Fibroblast of lung (primary cell): ENCODE measurements around the gene MAPKBP1. TPM values are rescaled to one million over a fixed set of nuclear protein-coding genes. Genes with fewer than 3 reads are reported as not detected.
A peak's percentile ranks its signal among the peaks of the same experiment; 100 is the strongest.
"Not testable (repeated sequence)": the region's sequence is repeated elsewhere in the genome, so short reads cannot be mapped to it uniquely, and the experiment has no call there.

Experiments used
- DNase-seq, 2 donors: peaks; one replicate each; pipeline versions ENCODE4 v3.0.0 to v3.0.0-alpha.2; 2010; ENCODE audit warnings: low read depth in 2 of 2
- H2AFZ ChIP-seq: 2 replicates; pipeline ENCODE4 v1.5.1; 2012; ENCODE audit warnings: low read length, control low read depth, inconsistent platforms
- H3K27ac ChIP-seq: 2 replicates; pipeline ENCODE4 v1.5.1; 2011; ENCODE audit warnings: low read length, control low read depth; ENCODE audit not compliant: insufficient read depth
- H3K27me3 ChIP-seq: 2 replicates; pipeline ENCODE4 v1.5.1; 2011; ENCODE audit warnings: mild to moderate bottlenecking, low read length; ENCODE audit not compliant: control insufficient read depth, insufficient read depth
- H3K36me3 ChIP-seq: 2 replicates; pipeline ENCODE4 v1.5.1; 2011; ENCODE audit warnings: low read length; ENCODE audit not compliant: control insufficient read depth, insufficient read depth
- H3K4me1 ChIP-seq: 2 replicates; pipeline ENCODE4 v1.5.1; 2011; ENCODE audit warnings: low read length; ENCODE audit not compliant: control insufficient read depth, insufficient read depth; ENCODE audit errors: extremely low read depth
- H3K4me2 ChIP-seq: 2 replicates; pipeline ENCODE4 v1.5.1; 2011; ENCODE audit warnings: low read length, control low read depth; ENCODE audit not compliant: insufficient read depth; ENCODE audit errors: extremely low read depth
- H3K4me3 ChIP-seq, 4 experiments: fragments of 200-600 bp in 1 of 4; sonication (generic) in 1 of 4; replicated peaks in 1 of 4; 2 replicates each; pipeline ENCODE4 v1.5.1; 2011 to 2016; ENCODE audit warnings: low read length in 4 of 4, low read depth in 3 of 4, mild to moderate bottlenecking in 3 of 4, control low read depth in 2 of 4, inconsistent platforms in 1 of 4, mixed read lengths in 1 of 4; ENCODE audit not compliant: insufficient read depth in 1 of 4; ENCODE audit errors: control extremely low read depth in 1 of 4
- H3K79me2 ChIP-seq: 2 replicates; pipeline ENCODE4 v1.5.1; 2012; ENCODE audit warnings: mild to moderate bottlenecking, low read length, inconsistent platforms; ENCODE audit not compliant: control insufficient read depth, insufficient read depth
- H3K9ac ChIP-seq: 2 replicates; pipeline ENCODE4 v1.5.1; 2011; ENCODE audit warnings: mild to moderate bottlenecking, low read length, control low read depth; ENCODE audit not compliant: insufficient read depth
- H3K9me3 ChIP-seq: 2 replicates; pipeline ENCODE4 v1.5.1; 2012; ENCODE audit warnings: low read depth, low read length; ENCODE audit not compliant: control insufficient read depth, insufficient read depth
- H4K20me1 ChIP-seq: 2 replicates; pipeline ENCODE4 v1.5.1; 2011; ENCODE audit warnings: low read length; ENCODE audit not compliant: control insufficient read depth, insufficient read depth; ENCODE audit errors: extremely low read depth
- EZH2 ChIP-seq: IDR thresholded peaks from 2 replicates; pipeline ENCODE4 v1.5.1; 2012; ENCODE audit warnings: low read length, control low read depth, mild to moderate bottlenecking; ENCODE audit errors: missing control alignments
- polyA plus RNA-seq, 2 donors: library from polyadenylated mRNA; depleted of rRNA in 1 of 2; stranded (reverse) in 1 of 2; unstranded in 1 of 2; fragments of >200 nt; gene quantifications; 2 replicates each; pipeline ENCODE4 v1.2.1, GENCODE V29; 2011 to 2012; ENCODE audit warnings: missing spikeins in 1 of 2
- total RNA-seq: library from RNA; depleted of rRNA; stranded (reverse); fragments of >200 nt; gene quantifications from 2 replicates; pipeline ENCODE4 v1.2.1, GENCODE V29; 2014
- TF ChIP-seq, protein P1 (sequence below), 2 donors: IDR thresholded peaks in 1 of 2; conservative IDR thresholded peaks in 1 of 2; 1 replicate in 1 of 2; 2 replicates in 1 of 2; pipeline ENCODE4 v1.5.1; 2011 to 2012; ENCODE audit warnings: low read length in 2 of 2, control low read depth in 1 of 2, inconsistent platforms in 1 of 2, low read depth in 1 of 2, mild to moderate bottlenecking in 1 of 2

Gene MAPKBP1
- total and polyA plus RNA-seq, 2 donors (not counting 1 experiment from before 2014, with no cell fraction given): 2.8 to 20.8 TPM

DNA sequence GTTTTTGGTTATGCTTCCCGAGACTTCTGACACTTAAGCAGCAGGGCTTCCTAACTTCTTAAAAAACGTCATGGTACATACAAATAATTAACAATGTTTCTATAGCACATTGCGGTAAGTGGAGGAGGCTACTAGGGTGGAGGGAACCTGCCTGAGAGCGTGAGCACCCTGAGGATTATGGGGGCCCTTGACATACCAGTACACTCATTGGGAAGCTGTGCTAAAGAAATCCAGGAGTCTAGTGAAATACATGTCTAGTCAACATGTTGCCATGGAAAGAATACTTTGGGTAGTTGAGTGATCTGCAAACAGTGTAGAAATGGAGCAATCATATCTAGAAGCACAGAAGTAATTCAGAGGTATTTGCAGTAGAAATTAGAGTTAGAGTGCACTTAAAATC is 39.2 kb upstream of the MAPKBP1 start:
- no peaks in the 10 kb centered on the region for H3K36me3 ChIP-seq

DNA sequence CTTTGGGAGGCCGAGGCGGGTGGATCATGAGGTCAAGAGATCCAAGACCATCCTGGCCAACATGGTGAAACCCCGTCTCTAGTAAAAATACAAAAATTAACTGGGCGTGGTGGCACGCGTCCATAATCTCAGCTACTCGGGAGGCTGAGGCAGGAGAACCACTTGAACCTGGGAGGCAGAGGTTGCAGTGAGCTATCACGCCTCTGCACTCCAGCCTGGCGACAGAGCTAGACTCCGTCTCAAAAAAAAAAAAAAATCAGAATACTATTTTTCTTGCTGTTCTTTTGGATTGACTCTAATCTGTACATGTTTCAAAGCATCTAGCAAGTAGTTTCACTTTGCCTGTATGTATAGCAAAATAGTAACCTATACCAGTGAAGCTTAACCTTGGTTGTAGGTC is 38.8 kb upstream of the MAPKBP1 start:
- H3K27ac ChIP-seq, H3K9me3 ChIP-seq, H3K4me2 ChIP-seq, DNase-seq, H2AFZ ChIP-seq, H3K4me1 ChIP-seq, H3K9ac ChIP-seq, H3K4me3 ChIP-seq, H3K36me3 ChIP-seq, H3K79me2 ChIP-seq, H3K27me3 ChIP-seq, H4K20me1 ChIP-seq: not testable (repeated sequence)

More for the DNA sequence above, 39.2 kb upstream of the MAPKBP1 start:
- no peaks in the 10 kb centered on the region for H3K9me3 ChIP-seq
- H3K4me1 ChIP-seq: no peaks in the 10 kb centered on the region
- no peak for TF ChIP-seq EZH2
- TF ChIP-seq, protein P1, sequence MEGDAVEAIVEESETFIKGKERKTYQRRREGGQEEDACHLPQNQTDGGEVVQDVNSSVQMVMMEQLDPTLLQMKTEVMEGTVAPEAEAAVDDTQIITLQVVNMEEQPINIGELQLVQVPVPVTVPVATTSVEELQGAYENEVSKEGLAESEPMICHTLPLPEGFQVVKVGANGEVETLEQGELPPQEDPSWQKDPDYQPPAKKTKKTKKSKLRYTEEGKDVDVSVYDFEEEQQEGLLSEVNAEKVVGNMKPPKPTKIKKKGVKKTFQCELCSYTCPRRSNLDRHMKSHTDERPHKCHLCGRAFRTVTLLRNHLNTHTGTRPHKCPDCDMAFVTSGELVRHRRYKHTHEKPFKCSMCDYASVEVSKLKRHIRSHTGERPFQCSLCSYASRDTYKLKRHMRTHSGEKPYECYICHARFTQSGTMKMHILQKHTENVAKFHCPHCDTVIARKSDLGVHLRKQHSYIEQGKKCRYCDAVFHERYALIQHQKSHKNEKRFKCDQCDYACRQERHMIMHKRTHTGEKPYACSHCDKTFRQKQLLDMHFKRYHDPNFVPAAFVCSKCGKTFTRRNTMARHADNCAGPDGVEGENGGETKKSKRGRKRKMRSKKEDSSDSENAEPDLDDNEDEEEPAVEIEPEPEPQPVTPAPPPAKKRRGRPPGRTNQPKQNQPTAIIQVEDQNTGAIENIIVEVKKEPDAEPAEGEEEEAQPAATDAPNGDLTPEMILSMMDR (conservative IDR thresholded peaks at IDR 0.05 in 1 of 2, IDR thresholded peaks at IDR 0.05 in 1 of 2; ENCODE audit: low read depth in 1 of 2, low read length in 2 of 2): no peak
- DNase-seq: no peak
- no peaks in the 10 kb centered on the region for H3K27me3 ChIP-seq
- no peak overlapping the region for H3K9ac ChIP-seq
- no peak overlapping the region for H3K4me3 ChIP-seq
- no peak overlapping the region for H2AFZ ChIP-seq
- no peaks in the 10 kb centered on the region for H4K20me1 ChIP-seq
- H3K79me2 ChIP-seq: no peaks in the 10 kb centered on the region
- no peak overlapping the region for H3K4me2 ChIP-seq
- no peak overlapping the region for H3K27ac ChIP-seq

DNA sequence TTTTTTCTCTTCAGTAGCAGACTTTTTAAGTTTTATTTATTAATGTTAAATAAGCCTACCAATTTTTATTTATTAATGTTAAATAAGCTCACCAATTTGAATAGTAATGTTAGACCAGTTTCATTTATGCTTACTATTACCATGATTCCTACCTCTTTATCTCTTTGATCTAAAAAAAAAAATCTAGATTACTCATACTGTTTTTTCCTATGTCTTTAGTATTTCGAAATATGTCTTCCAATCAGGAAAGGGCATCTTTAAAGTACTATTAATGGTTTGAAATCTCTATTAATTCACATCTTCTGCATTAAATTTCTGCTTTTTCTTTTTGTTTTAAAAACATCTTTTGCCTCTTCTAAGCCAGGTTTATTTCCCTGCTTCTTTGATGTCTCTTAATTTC is 27.5 kb upstream of the MAPKBP1 start:
- H3K27ac ChIP-seq: no peak overlapping the region
- no peaks in the 10 kb centered on the region for H3K9me3 ChIP-seq
- H3K4me2 ChIP-seq: no peak overlapping the region
- H2AFZ ChIP-seq: no peak overlapping the region
- H3K4me1 ChIP-seq: no peaks in the 10 kb centered on the region
- H3K79me2 ChIP-seq: no peaks in the 10 kb centered on the region
- no peaks in the 10 kb centered on the region for H3K36me3 ChIP-seq
- no peaks in the 10 kb centered on the region for H3K27me3 ChIP-seq
- H3K4me3 ChIP-seq: no peak overlapping the region
- TF ChIP-seq, protein P1 (conservative IDR thresholded peaks at IDR 0.05 in 1 of 2, IDR thresholded peaks at IDR 0.05 in 1 of 2; ENCODE audit: low read depth in 1 of 2, low read length in 2 of 2): no peak
- TF ChIP-seq EZH2: no peak
- H3K9ac ChIP-seq: no peak overlapping the region
- no peaks in the 10 kb centered on the region for H4K20me1 ChIP-seq
- peak; percentile 10 to 19 for DNase-seq
